K562 (cell line): Measurements from ENCODE around the gene ZNF689. TPM values are rescaled to one million over a fixed set of nuclear protein-coding genes. Genes with fewer than 3 reads are reported as not detected.

ENCODE experiments used
- CBFA2T3 ChIP-seq: fragments of 450-650 bp; IDR thresholded peaks from 2 replicates; pipeline ENCODE4 v1.6.1; 2017
- CC2D1A ChIP-seq: fragments of 450-650 bp; IDR thresholded peaks from 2 replicates; pipeline ENCODE4 v1.6.1; 2017; ENCODE audit warnings: mild to moderate bottlenecking
- CCAR2 ChIP-seq: fragments of 200-400 bp; formaldehyde crosslinking; IDR thresholded peaks from 2 replicates; pipeline ENCODE4 v1.6.1; 2017; ENCODE audit warnings: mild to moderate bottlenecking, low read depth, low read length
- EHMT2 ChIP-seq: fragments of 450-650 bp; IDR thresholded peaks from 2 replicates; pipeline ENCODE4 v1.6.1; 2018; ENCODE audit warnings: antibody characterized with exemption
- ELF1 ChIP-seq: fragments of 200-800 bp; sonication (Bioruptor generic); IDR thresholded peaks from 2 replicates; pipeline ENCODE4 v1.6.1; 2016; ENCODE audit warnings: missing genetic modification characterization, missing compliant biosample characterization
- FOXJ2 ChIP-seq: fragments of 200-800 bp; sonication (Bioruptor generic); IDR thresholded peaks from 2 replicates; pipeline ENCODE4 v1.6.1; 2016; ENCODE audit warnings: missing genetic modification characterization, missing compliant biosample characterization
- LCOR ChIP-seq: sonication (generic); formaldehyde crosslinking; IDR thresholded peaks from 2 replicates; pipeline ENCODE4 v1.8.0; 2022; ENCODE audit warnings: mild to moderate bottlenecking, missing genetic modification reagents
- MEF2D ChIP-seq: conservative IDR thresholded peaks from 2 replicates; pipeline ENCODE4 v1.6.1; 2016; ENCODE audit warnings: low read depth, missing genetic modification characterization, missing compliant biosample characterization
- NCOR1 ChIP-seq: fragments of 450-650 bp; IDR thresholded peaks from 2 replicates; pipeline ENCODE4 v1.6.1; 2016; ENCODE audit warnings: mild to moderate bottlenecking, moderate library complexity
- POLR2A ChIP-seq: fragments of 450-650 bp; conservative IDR thresholded peaks from 2 replicates; pipeline ENCODE4 v1.6.1; 2016
- RBM39 ChIP-seq: fragments of 200-400 bp; formaldehyde crosslinking; optimal IDR thresholded peaks from 2 replicates; pipeline ENCODE3; 2018; ENCODE audit warnings: low read depth, low read length
- SAFB ChIP-seq: fragments of 200-400 bp; formaldehyde crosslinking; IDR thresholded peaks from 2 replicates; pipeline ENCODE4 v1.6.1; 2017; ENCODE audit warnings: low read depth, low read length, borderline replicate concordance
- ZBTB40 ChIP-seq, 2 experiments: fragments of 450-650 bp in 1 of 2; sonication (generic) in 1 of 2; formaldehyde crosslinking in 1 of 2; IDR thresholded peaks; 2 replicates each; pipeline versions ENCODE4 v1.7.1 to v1.9.0; 2016 to 2022; ENCODE audit warnings: inconsistent platforms in 1 of 2, mild to moderate bottlenecking in 1 of 2, missing genetic modification reagents in 1 of 2
- ZNF311 ChIP-seq: fragments of 250-450 bp; sonication (Bioruptor Pico); IDR thresholded peaks from 2 replicates; pipeline ENCODE4 v1.4.0; 2020; ENCODE audit warnings: mild to moderate bottlenecking, moderate library complexity
- ZNF76 ChIP-seq: fragments of 250-450 bp; sonication (Bioruptor Pico); IDR thresholded peaks from 2 replicates; pipeline ENCODE4 v1.4.0; 2020; ENCODE audit warnings: mild to moderate bottlenecking, moderate library complexity, borderline replicate concordance
- polyA plus RNA-seq, 8 experiments: library from polyadenylated mRNA; depleted of rRNA in 4 of 8; stranded (reverse) in 5 of 8; unstranded in 3 of 8; fragments of >200 nt; fragmentation: Nextera tagmentation in 2 of 8; fragmentation: Illumina TruSeq in 1 of 8; extraction: Ambion mirVana in 2 of 8; extraction: Trizol in 1 of 8; gene quantifications; 2 replicates each; pipeline versions ENCODE4 v1.2.1 to v1.2.3, GENCODE V29; 2011 to 2014; ENCODE audit warnings: inconsistent platforms in 1 of 8, missing spikeins in 1 of 8
- total RNA-seq, 7 experiments: library from RNA; depleted of rRNA in 6 of 7; stranded (reverse); fragments of >200 nt in 6 of 7; fragmentation: Illumina TruSeq in 2 of 7; extraction: Trizol in 2 of 7; gene quantifications; 2 replicates each; pipeline versions ENCODE4 v1.2.1 to v1.2.3, GENCODE V29; 2011 to 2021; ENCODE audit warnings: low replicate concordance in 1 of 7
- TF ChIP-seq, protein P1 (sequence below): IDR thresholded peaks from 2 replicates; pipeline ENCODE4 v1.6.1; 2011; ENCODE audit not compliant: insufficient read length; ENCODE audit errors: extremely low read depth
- TF ChIP-seq, protein P2 (sequence below): fragments of 450-650 bp; formaldehyde crosslinking; IDR thresholded peaks from 2 replicates; pipeline ENCODE4 v1.4.0; 2020; ENCODE audit warnings: mild to moderate bottlenecking, mixed read lengths

Gene ZNF689
- total and polyA plus RNA-seq, 9 of the 15 experiments (the other 6 are each of a cell fraction or from before 2014, with no cell fraction given) = 5.4 to 15.4 (median 10.8) TPM

GRCh38 chr16:30571445-30572322 lies 38.5 kb downstream of the ZNF689 start, which contains the start of gene ZNF688 (continued):
- TF ChIP-seq, protein P1, sequence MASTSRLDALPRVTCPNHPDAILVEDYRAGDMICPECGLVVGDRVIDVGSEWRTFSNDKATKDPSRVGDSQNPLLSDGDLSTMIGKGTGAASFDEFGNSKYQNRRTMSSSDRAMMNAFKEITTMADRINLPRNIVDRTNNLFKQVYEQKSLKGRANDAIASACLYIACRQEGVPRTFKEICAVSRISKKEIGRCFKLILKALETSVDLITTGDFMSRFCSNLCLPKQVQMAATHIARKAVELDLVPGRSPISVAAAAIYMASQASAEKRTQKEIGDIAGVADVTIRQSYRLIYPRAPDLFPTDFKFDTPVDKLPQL = no peak
- TF ChIP-seq RBM39 (no peak), CBFA2T3 (no peak), ZNF311 (no peak; the same call in 1 of the 2 replicates), CC2D1A (no peak), CCAR2 (no peak), LCOR (no peak), EHMT2 (no peak), ZBTB40 (IDR thresholded peaks at IDR 0.05) (0 out of 2 replicates have a peak, but pooled peaks have one; percentile 42), ZBTB40 (CRISPR knock-in tag; IDR thresholded peaks at IDR 0.05) (no peak), MEF2D (tag) (0 out of 2 replicates have a peak, but pooled peaks have one; percentile 47), ELF1 (tag) (peak; percentile 88), ZNF76 (0 out of 2 replicates have a peak, but pooled peaks have one; percentile 24), POLR2A (peak; percentile 80), NCOR1 (0 out of 2 replicates have a peak, but pooled peaks have one; percentile 23), SAFB (no peak), FOXJ2 (tag) (no peak)
- TF ChIP-seq, protein P2, sequence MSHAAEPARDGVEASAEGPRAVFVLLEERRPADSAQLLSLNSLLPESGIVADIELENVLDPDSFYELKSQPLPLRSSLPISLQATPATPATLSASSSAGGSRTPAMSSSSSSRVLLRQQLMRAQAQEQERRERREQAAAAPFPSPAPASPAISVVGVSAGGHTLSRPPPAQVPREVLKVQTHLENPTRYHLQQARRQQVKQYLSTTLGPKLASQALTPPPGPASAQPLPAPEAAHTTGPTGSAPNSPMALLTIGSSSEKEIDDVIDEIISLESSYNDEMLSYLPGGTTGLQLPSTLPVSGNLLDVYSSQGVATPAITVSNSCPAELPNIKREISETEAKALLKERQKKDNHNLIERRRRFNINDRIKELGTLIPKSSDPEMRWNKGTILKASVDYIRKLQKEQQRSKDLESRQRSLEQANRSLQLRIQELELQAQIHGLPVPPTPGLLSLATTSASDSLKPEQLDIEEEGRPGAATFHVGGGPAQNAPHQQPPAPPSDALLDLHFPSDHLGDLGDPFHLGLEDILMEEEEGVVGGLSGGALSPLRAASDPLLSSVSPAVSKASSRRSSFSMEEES (CRISPR knock-in tag) = no peak
